H1 (cell line): ENCODE data around the gene FMN2. TPM values are rescaled to one million over a fixed set of nuclear protein-coding genes. Genes with fewer than 3 reads are reported as not detected.

Experiments
- CTCF ChIA-PET: fragments of 300-600 bp; sonication (Branson Sonifier 250); formaldehyde crosslinking; loops from one replicate; lab custom pipeline; 2021; ENCODE audit not compliant: partially characterized antibody; lab: Charles Lee
- POLR2A ChIA-PET: fragments of 300-600 bp; sonication (Branson Sonifier 250); formaldehyde crosslinking; loops from one replicate; lab custom pipeline; 2021; ENCODE audit warnings: inconsistent platforms; ENCODE audit not compliant: partially characterized antibody; lab: Charles Lee
- DNase-seq, 2 experiments: peaks; one replicate each; pipeline versions ENCODE4 v3.0.0 to v3.0.0-alpha.2; 2010 to 2022; ENCODE audit warnings: low spot score in 2 of 2, low read depth in 1 of 2, mixed read lengths in 1 of 2
- FAIRE-seq: peaks from 2 replicates; lab custom pipeline; 2011; peaks lifted over from hg19 to GRCh38; lab: Jason Lieb, UNC
- H2AFZ ChIP-seq: 2 replicates; pipeline ENCODE4 v1.8.1; 2012; ENCODE audit warnings: low read length, inconsistent platforms
- H2AK5ac ChIP-seq: 2 replicates; pipeline ENCODE4 v1.6.1; 2013; ENCODE audit warnings: low read depth, low read length
- H2BK120ac ChIP-seq: replicated peaks from 2 replicates; pipeline ENCODE3; 2013; ENCODE audit warnings: low read depth, low read length, inconsistent platforms
- H2BK12ac ChIP-seq: 2 replicates; pipeline ENCODE4 v1.6.1; 2013; ENCODE audit warnings: low read depth, low read length
- H2BK15ac ChIP-seq: 2 replicates; pipeline ENCODE4 v1.6.1; 2013; ENCODE audit warnings: low read length
- H2BK20ac ChIP-seq: 2 replicates; pipeline ENCODE4 v1.6.1; 2013; ENCODE audit warnings: low read length
- H2BK5ac ChIP-seq: 2 replicates; pipeline ENCODE4 v1.6.1; 2013; ENCODE audit warnings: low read depth, low read length
- H3K14ac ChIP-seq: 2 replicates; pipeline ENCODE4 v1.6.1; 2013; ENCODE audit warnings: inconsistent platforms; ENCODE audit not compliant: insufficient read length
- H3K18ac ChIP-seq: 2 replicates; pipeline ENCODE4 v1.6.1; 2013; ENCODE audit warnings: low read length; ENCODE audit errors: extremely low read depth
- H3K23ac ChIP-seq: 2 replicates; pipeline ENCODE4 v1.6.1; 2013; ENCODE audit warnings: inconsistent platforms; ENCODE audit not compliant: insufficient read length
- H3K23me2 ChIP-seq: 2 replicates; pipeline ENCODE4 v1.6.1; 2013; ENCODE audit warnings: low read depth, low read length
- H3K27ac ChIP-seq: 2 replicates; pipeline ENCODE4 v1.6.1; 2011; ENCODE audit warnings: low read depth, low read length, inconsistent platforms
- H3K27me3 ChIP-seq, 4 experiments: replicated peaks in 1 of 4; 1 replicate in 1 of 4; 2 replicates in 3 of 4; pipeline versions ENCODE4 v1.6.1 to v1.8.1; 2011 to 2013; ENCODE audit warnings: low read length in 3 of 4, mild to moderate bottlenecking in 3 of 4, inconsistent platforms in 2 of 4, mixed read lengths in 2 of 4, moderate library complexity in 1 of 4; ENCODE audit not compliant: control insufficient read depth in 3 of 4, insufficient read depth in 3 of 4; ENCODE audit errors: extremely low read depth in 1 of 4
- H3K36me3 ChIP-seq, 4 experiments: 2 replicates each; pipeline versions ENCODE4 v1.6.1 to v1.8.1; 2011 to 2013; ENCODE audit warnings: mild to moderate bottlenecking in 4 of 4, low read length in 3 of 4, moderate library complexity in 2 of 4, control low read depth in 1 of 4, inconsistent platforms in 1 of 4; ENCODE audit not compliant: insufficient read depth in 4 of 4, control insufficient read depth in 2 of 4
- H3K4ac ChIP-seq: replicated peaks from 2 replicates; pipeline ENCODE3; 2013; ENCODE audit warnings: low read length, low read depth, mixed read lengths, inconsistent platforms; ENCODE audit not compliant: insufficient read length
- H3K4me1 ChIP-seq, 4 experiments: replicated peaks in 1 of 4; 1 replicate in 1 of 4; 2 replicates in 3 of 4; pipeline versions ENCODE4 v1.6.1 to v1.8.1; 2011 to 2013; ENCODE audit warnings: low read length in 3 of 4, inconsistent platforms in 2 of 4, mixed read lengths in 1 of 4; ENCODE audit not compliant: insufficient read depth in 4 of 4, control insufficient read depth in 3 of 4
- H3K4me2 ChIP-seq, 2 experiments: 2 replicates each; pipeline versions ENCODE4 v1.6.1 to v1.8.1; 2011 to 2013; ENCODE audit warnings: low read depth in 2 of 2, low read length in 2 of 2, control low read depth in 1 of 2, inconsistent platforms in 1 of 2, mild to moderate bottlenecking in 1 of 2; ENCODE audit not compliant: insufficient read depth in 1 of 2
- H3K4me3 ChIP-seq, 4 experiments: fragments of 200-600, 300-600 bp in 1 of 4; sonication (generic), shearing (Covaris generic), sonication (Bioruptor Twin) in 1 of 4; 2 replicates each; pipeline versions ENCODE4 v1.5.1 to v1.8.1; 2011 to 2016; ENCODE audit warnings: low read length in 4 of 4, low read depth in 3 of 4, control low read depth in 2 of 4, inconsistent platforms in 2 of 4, mild to moderate bottlenecking in 2 of 4, mixed read lengths in 1 of 4, moderate library complexity in 1 of 4; ENCODE audit not compliant: insufficient read depth in 2 of 4; ENCODE audit errors: extremely low read depth in 1 of 4
- H3K56ac ChIP-seq: replicated peaks from 2 replicates; pipeline ENCODE3; 2013; ENCODE audit warnings: low read depth, mild to moderate bottlenecking, mixed read lengths, low read length, inconsistent platforms; ENCODE audit not compliant: insufficient read length
- H3K79me1 ChIP-seq: 2 replicates; pipeline ENCODE4 v1.6.1; 2013; ENCODE audit warnings: low read depth, low read length, control low read depth
- H3K79me2 ChIP-seq, 2 experiments: 2 replicates each; pipeline versions ENCODE4 v1.6.1 to v1.8.1; 2012 to 2013; ENCODE audit warnings: low read length in 2 of 2, mild to moderate bottlenecking in 2 of 2, inconsistent platforms in 1 of 2; ENCODE audit not compliant: insufficient read depth in 2 of 2, control insufficient read depth in 1 of 2
- H3K9ac ChIP-seq, 4 experiments: replicated peaks in 1 of 4; 1 replicate in 1 of 4; 2 replicates in 3 of 4; pipeline versions ENCODE4 v1.6.1 to v1.8.1; 2011 to 2013; ENCODE audit warnings: low read depth in 3 of 4, low read length in 3 of 4, control low read depth in 2 of 4, mild to moderate bottlenecking in 2 of 4, moderate library complexity in 2 of 4, inconsistent platforms in 1 of 4; ENCODE audit errors: extremely low read depth in 1 of 4
- H3K9me3 ChIP-seq, 2 experiments: 2 replicates each; pipeline versions ENCODE4 v1.6.1 to v1.8.1; 2012 to 2013; ENCODE audit warnings: mild to moderate bottlenecking in 2 of 2, moderate library complexity in 2 of 2, control low read depth in 1 of 2, inconsistent platforms in 1 of 2, low read depth in 1 of 2, low read length in 1 of 2, mixed read lengths in 1 of 2; ENCODE audit not compliant: insufficient read depth in 2 of 2
- H4K20me1 ChIP-seq, 2 experiments: replicated peaks in 1 of 2; 2 replicates each; pipeline versions ENCODE3 to v1.8.1; 2011 to 2013; ENCODE audit warnings: inconsistent platforms in 2 of 2, low read length in 2 of 2, mild to moderate bottlenecking in 1 of 2; ENCODE audit not compliant: insufficient read depth in 2 of 2, control insufficient read depth in 1 of 2
- H4K5ac ChIP-seq: 2 replicates; pipeline ENCODE4 v1.6.1; 2013; ENCODE audit warnings: low read length, low read depth, mixed read lengths, inconsistent platforms; ENCODE audit not compliant: insufficient read length
- H4K8ac ChIP-seq: 2 replicates; pipeline ENCODE4 v1.8.0; 2013; ENCODE audit warnings: mild to moderate bottlenecking, moderate library complexity, low read length, inconsistent platforms; ENCODE audit not compliant: insufficient read depth; ENCODE audit errors: extremely low read depth
- H4K91ac ChIP-seq: replicated peaks from 2 replicates; pipeline ENCODE3; 2013; ENCODE audit warnings: low read length, mixed read lengths, inconsistent platforms; ENCODE audit not compliant: insufficient read length
- BCL11A ChIP-seq, 2 experiments: IDR thresholded peaks; one replicate each; pipeline ENCODE4 v1.6.1; 2011; ENCODE audit warnings: low read depth in 2 of 2, low read length in 2 of 2, mild to moderate bottlenecking in 2 of 2
- CBX5 ChIP-seq: fragments of 300-800, 300-1000 bp; sonication (generic); IDR thresholded peaks from 2 replicates; pipeline ENCODE4 v1.7.1; 2016; ENCODE audit warnings: antibody characterized with exemption, low read length, low read depth
- CHD1 ChIP-seq: IDR thresholded peaks from 2 replicates; pipeline ENCODE4 v1.6.1; 2012; ENCODE audit warnings: low read depth, low read length, improper control_type of control experiment
- EP300 ChIP-seq, 2 experiments: IDR thresholded peaks; 1 replicate in 1 of 2; 2 replicates in 1 of 2; pipeline ENCODE4 v1.6.1; 2011 to 2012; ENCODE audit warnings: low read depth in 2 of 2, low read length in 2 of 2, mild to moderate bottlenecking in 2 of 2, borderline replicate concordance in 1 of 2, inconsistent platforms in 1 of 2, moderate library complexity in 1 of 2
- GABPA ChIP-seq: IDR thresholded peaks from 2 replicates; pipeline ENCODE4 v1.6.1; 2011; ENCODE audit warnings: mild to moderate bottlenecking, low read length, moderate library complexity, borderline replicate concordance; ENCODE audit not compliant: insufficient read depth
- GTF2F1 ChIP-seq: IDR thresholded peaks from 2 replicates; pipeline ENCODE4 v1.6.1; 2012; ENCODE audit warnings: low read depth, low read length, improper control_type of control experiment, borderline replicate concordance
- JUND ChIP-seq: IDR thresholded peaks from 2 replicates; pipeline ENCODE4 v1.6.1; 2011; ENCODE audit warnings: mild to moderate bottlenecking, improper control_type of control experiment, low read length
- KDM1A ChIP-seq: fragments of 200-600, 300-600 bp; sonication (generic); IDR thresholded peaks from 2 replicates; pipeline ENCODE4 v1.7.1; 2016; ENCODE audit warnings: mild to moderate bottlenecking, low read length, borderline replicate concordance
- KDM4A ChIP-seq: IDR thresholded peaks from one replicate; pipeline ENCODE4 v1.7.1; 2012; ENCODE audit warnings: low read depth, mild to moderate bottlenecking, moderate library complexity, low read length, inconsistent platforms; ENCODE audit not compliant: severe bottlenecking
- RBBP5 ChIP-seq: IDR thresholded peaks from 2 replicates; pipeline ENCODE4 v1.7.1; 2012; ENCODE audit warnings: low read depth, mild to moderate bottlenecking, inconsistent platforms, low read length, moderate library complexity, borderline replicate concordance
- SIRT6 ChIP-seq: IDR thresholded peaks from one replicate; pipeline ENCODE4 v1.7.1; 2012; ENCODE audit warnings: low read length, inconsistent platforms
- TBP ChIP-seq: IDR thresholded peaks from 2 replicates; pipeline ENCODE4 v1.6.1; 2011; ENCODE audit warnings: low read depth, low read length, improper control_type of control experiment
- WGBS, 2 experiments: shearing (Covaris generic) in 1 of 2; methylation state at CpG; one replicate each; pipeline versions ENCODE4 v1.1.6 to v1.1.7; 2013 to 2015; ENCODE audit warnings: low lambda C conversion rate in 2 of 2, mixed read lengths in 2 of 2, inconsistent platforms in 1 of 2, low coverage in 1 of 2, missing lambda C conversion rate in 1 of 2; ENCODE audit not compliant: insufficient replicate concordance in 2 of 2, insufficient coverage in 1 of 2, insufficient read length in 1 of 2; ENCODE audit errors: extremely low coverage in 1 of 2, missing lambda C conversion rate in 1 of 2; 5-methylcytosine and 5-hydroxymethylcytosine counted together
- polyA plus RNA-seq, 7 experiments: library from polyadenylated mRNA; depleted of rRNA in 3 of 7; stranded (reverse) in 5 of 7; unstranded in 2 of 7; fragments of >200 nt in 5 of 7; fragments of 200-250 nt in 2 of 7; gene quantifications; 1 replicate in 5 of 7; 2 replicates in 1 of 7; 4 replicates in 1 of 7; pipeline versions ENCODE4 v1.2.1 to v1.2.3, GENCODE V29; 2011 to 2013; ENCODE audit warnings: missing spikeins in 2 of 7, mixed read lengths in 2 of 7
- total RNA-seq: library from RNA; stranded (reverse); fragmentation: NEBNext Ultra II Directional; extraction: Animal tissue kit (Norgen Biotek cat#: 25700); gene quantifications from 2 replicates; pipeline ENCODE4 v1.2.1, GENCODE V29; 2021
- TF ChIP-seq, protein P1 (sequence below): IDR thresholded peaks from 2 replicates; pipeline ENCODE4 v1.6.1; 2012; ENCODE audit warnings: inconsistent platforms
- TF ChIP-seq, protein P2 (sequence below): IDR thresholded peaks from 2 replicates; pipeline ENCODE4 v1.6.1; 2012; ENCODE audit warnings: inconsistent platforms

FMN2 gene
- total and polyA plus RNA-seq, 2 of the 8 experiments (the other 6 are each of a cell fraction or from before 2014, with no cell fraction given): 0.83 to 2.0 TPM

DNA sequence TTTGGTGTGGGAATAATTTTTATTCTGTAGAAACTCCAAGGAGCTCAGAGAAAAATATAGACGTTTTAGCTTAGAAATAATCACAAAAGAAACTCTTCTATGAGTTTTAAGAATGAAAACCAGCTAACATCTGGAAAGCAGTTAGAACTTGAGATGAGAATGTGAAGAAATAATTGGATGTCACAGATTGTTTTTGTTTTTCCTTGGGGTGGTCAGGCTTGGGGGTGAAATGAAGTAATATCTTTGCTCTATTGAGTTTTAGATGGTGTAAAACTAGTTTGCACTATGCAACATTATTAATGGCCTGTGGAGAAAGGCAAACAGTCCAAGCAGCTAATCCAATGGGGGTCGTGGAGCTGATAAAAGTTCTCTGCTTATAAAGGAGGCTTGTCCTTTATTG, 101.2 kb downstream of the FMN2 start:
- H2BK15ac ChIP-seq: no peak overlapping the region
- H4K91ac ChIP-seq: no peak overlapping the region
- 80% methylated on average over 2 of the region's 2 CpGs; no CpG with 5 or more reads in 1 of the 2 experiments for WGBS, 2 experiments
- no peak overlapping the region for H3K4me3 ChIP-seq
- H2BK20ac ChIP-seq: no peak overlapping the region
- POLR2A ChIA-PET: no interaction called here
- H3K4ac ChIP-seq: no peak overlapping the region
- H4K8ac ChIP-seq: no peak overlapping the region
- DNase-seq (no peak), FAIRE-seq (no peak)
- no peaks in the 10 kb centered on the region for H4K20me1 ChIP-seq
- no peak overlapping the region for H2BK5ac ChIP-seq
- no peak overlapping the region for H3K4me2 ChIP-seq
- H2BK120ac ChIP-seq: no peak overlapping the region
- TF ChIP-seq, protein P1, sequence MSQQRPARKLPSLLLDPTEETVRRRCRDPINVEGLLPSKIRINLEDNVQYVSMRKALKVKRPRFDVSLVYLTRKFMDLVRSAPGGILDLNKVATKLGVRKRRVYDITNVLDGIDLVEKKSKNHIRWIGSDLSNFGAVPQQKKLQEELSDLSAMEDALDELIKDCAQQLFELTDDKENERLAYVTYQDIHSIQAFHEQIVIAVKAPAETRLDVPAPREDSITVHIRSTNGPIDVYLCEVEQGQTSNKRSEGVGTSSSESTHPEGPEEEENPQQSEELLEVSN: no peak
- TF ChIP-seq RBBP5: no peak
- TF ChIP-seq GTF2F1: no peak
- no peak for TF ChIP-seq GABPA
- no peak for TF ChIP-seq TBP
- no peak for TF ChIP-seq CBX5
- TF ChIP-seq JUND: no peak
- TF ChIP-seq, protein P2, sequence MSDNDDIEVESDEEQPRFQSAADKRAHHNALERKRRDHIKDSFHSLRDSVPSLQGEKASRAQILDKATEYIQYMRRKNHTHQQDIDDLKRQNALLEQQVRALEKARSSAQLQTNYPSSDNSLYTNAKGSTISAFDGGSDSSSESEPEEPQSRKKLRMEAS: no peak
- TF ChIP-seq KDM4A: no peak
- no peak for TF ChIP-seq KDM1A
- TF ChIP-seq BCL11A (IDR thresholded peaks at IDR 0.05; ENCODE audit: low read depth in 2 of 2, low read length in 2 of 2): no peak
- TF ChIP-seq SIRT6: no peak
- TF ChIP-seq EP300 (IDR thresholded peaks at IDR 0.05; ENCODE audit: borderline replicate concordance in 1 of 2, low read depth in 2 of 2, low read length in 2 of 2): no peak
- TF ChIP-seq CHD1: no peak
- H3K14ac ChIP-seq: no peak overlapping the region
- H3K9ac ChIP-seq: no peak overlapping the region
- H2AK5ac ChIP-seq: no peak overlapping the region
- no peaks in the 10 kb centered on the region for H3K4me1 ChIP-seq
- H3K23ac ChIP-seq: no peak overlapping the region
- H2BK12ac ChIP-seq: no peak overlapping the region
- H4K5ac ChIP-seq: no peak overlapping the region
- CTCF ChIA-PET: interaction anchor here (0.7 kb wide), 1 partner anchor 192 kb away, joined by 3 read pairs; no protein-coding TSS in a partner anchor
- no peaks in the 10 kb centered on the region for H3K23me2 ChIP-seq
- no peaks in the 10 kb centered on the region for H3K79me1 ChIP-seq
- no peaks in the 10 kb centered on the region for H3K9me3 ChIP-seq
- H3K18ac ChIP-seq: no peak overlapping the region
- H3K27me3 ChIP-seq: no peaks in the 10 kb centered on the region
- H3K27ac ChIP-seq: no peak overlapping the region
- no peaks in the 10 kb centered on the region for H3K79me2 ChIP-seq
- H3K36me3 ChIP-seq: no peaks in the 10 kb centered on the region
- no peak overlapping the region for H2AFZ ChIP-seq
- no peak overlapping the region for H3K56ac ChIP-seq
